Subcutaneous adipose tissue (tissue), 4 donors: ENCODE measurements around the gene EFCAB5. TPM values are rescaled to one million over a fixed set of nuclear protein-coding genes. Genes with fewer than 3 reads are reported as not detected.

Source experiments
- CTCF ChIP-seq: fragments of 450-650 bp; IDR thresholded peaks from one replicate; pipeline ENCODE4 v1.5.1; 2016; ENCODE audit warnings: low read depth, mild to moderate bottlenecking, control low read depth, antibody characterized with exemption, moderate library complexity
- total RNA-seq, 4 donors: library from RNA; depleted of rRNA; stranded (reverse); fragments of >200 nt; gene quantifications; one replicate each; pipeline ENCODE4 v1.1.0, GENCODE V29; 2016

Gene EFCAB5
- total RNA-seq, 4 donors from 2014 or later, result under 0.01 to 0.34 TPM; not detected in 2

GRCh38 chr17:30000001-30000754, 58.7 kb downstream of the EFCAB5 start:
- TF ChIP-seq CTCF, result no peak

- no peak for TF ChIP-seq CTCF
These were observed 59.4 kb downstream of the EFCAB5 start for GRCh38 chr17:30000755-30001257.

GRCh38 chr17:30002088-30002487, 60.7 kb downstream of the EFCAB5 start:
- no peak for TF ChIP-seq CTCF

GRCh38 chr17:30005709-30006320, 64.4 kb downstream of the EFCAB5 start:
- no peak for TF ChIP-seq CTCF

GRCh38 chr17:30021708-30022317, 80.4 kb downstream of the EFCAB5 start:
- no peak for TF ChIP-seq CTCF

- no peak for TF ChIP-seq CTCF
These were observed 86.2 kb downstream of the EFCAB5 start for GRCh38 chr17:30027676-30028075.

GRCh38 chr17:30031214-30031869, 89.9 kb downstream of the EFCAB5 start:
- TF ChIP-seq CTCF, result no peak
